Mesothelial cell of epicardium (in vitro differentiated cells): Measurements from ENCODE around the gene C6orf132. TPM values are rescaled to one million over a fixed set of nuclear protein-coding genes. Genes with fewer than 3 reads are reported as not detected.

Source experiments
- DNase-seq, 2 experiments: peaks; one replicate each; pipeline ENCODE4 v3.0.0; 2021; ENCODE audit warnings: low spot score in 2 of 2; ENCODE audit not compliant: unreplicated experiment in 2 of 2
- H3K27ac Mint-ChIP-seq: 2 replicates; pipeline ENCODE4 v1.8.0; 2021; ENCODE audit warnings: mixed read lengths
- H3K27me3 Mint-ChIP-seq: 2 replicates; pipeline ENCODE4 v1.8.0; 2021; ENCODE audit warnings: low read depth, mixed read lengths
- H3K36me3 Mint-ChIP-seq: 2 replicates; pipeline ENCODE4 v1.8.0; 2021; ENCODE audit warnings: mixed read lengths
- H3K4me1 Mint-ChIP-seq: 2 replicates; pipeline ENCODE4 v1.8.0; 2021; ENCODE audit warnings: mixed read lengths
- H3K4me3 Mint-ChIP-seq: 2 replicates; pipeline ENCODE4 v1.8.0; 2021; ENCODE audit warnings: mild to moderate bottlenecking, moderate library complexity, mixed read lengths
- H3K9me3 Mint-ChIP-seq: 2 replicates; pipeline ENCODE4 v1.8.0; 2021; ENCODE audit warnings: mixed read lengths
- CTCF ChIP-seq: fragments of 200-600 bp; sonication (generic); IDR thresholded peaks from one replicate; pipeline ENCODE4 v1.5.0; 2021; ENCODE audit warnings: antibody characterized with exemption; ENCODE audit not compliant: unreplicated experiment
- total RNA-seq: library from RNA; stranded (reverse); gene quantifications from 3 replicates; pipeline ENCODE4 v1.2.1, GENCODE V29; 2021

C6orf132 gene
- total RNA-seq, 1 donor from 2014 or later: 22.4 TPM

GRCh38 chr6:42123379-42124103 is 18.9 kb downstream of the C6orf132 start:
- no peak for TF ChIP-seq CTCF
- H3K4me1 Mint-ChIP-seq: peaks cover 4% of the 10 kb centered on the region
- no peaks in the 10 kb centered on the region for H3K27me3 Mint-ChIP-seq
- DNase-seq: no peak
- no peaks in the 10 kb centered on the region for H3K9me3 Mint-ChIP-seq
- no peak overlapping the region for H3K4me3 Mint-ChIP-seq
- peaks cover 10% of the 10 kb centered on the region for H3K36me3 Mint-ChIP-seq
- peak overlapping the region; percentile 47 for H3K27ac Mint-ChIP-seq

GRCh38 chr6:42120895-42121865 is 21.2 kb downstream of the C6orf132 start:
- H3K27me3 Mint-ChIP-seq: no peaks in the 10 kb centered on the region
- H3K36me3 Mint-ChIP-seq: peaks cover 7% of the 10 kb centered on the region
- no peak overlapping the region for H3K4me3 Mint-ChIP-seq
- no peak for DNase-seq
- no peak overlapping the region for H3K27ac Mint-ChIP-seq
- no peak for TF ChIP-seq CTCF
- no peaks in the 10 kb centered on the region for H3K9me3 Mint-ChIP-seq
- H3K4me1 Mint-ChIP-seq: peaks cover 4% of the 10 kb centered on the region

GRCh38 chr6:42118162-42119001 is 24.0 kb downstream of the C6orf132 start:
- no peak overlapping the region for H3K27ac Mint-ChIP-seq
- peaks cover 5% of the 10 kb centered on the region for H3K36me3 Mint-ChIP-seq
- no peak overlapping the region for H3K4me3 Mint-ChIP-seq

GRCh38 chr6:42117843-42118161 is 24.6 kb downstream of the C6orf132 start:
- no peaks in the 10 kb centered on the region for H3K27me3 Mint-ChIP-seq
- peaks cover 5% of the 10 kb centered on the region for H3K36me3 Mint-ChIP-seq
- no peaks in the 10 kb centered on the region for H3K9me3 Mint-ChIP-seq
- H3K27ac Mint-ChIP-seq: no peak overlapping the region
- TF ChIP-seq CTCF: no peak
- H3K4me3 Mint-ChIP-seq: no peak overlapping the region
- no peak for DNase-seq
- H3K4me1 Mint-ChIP-seq: peaks cover 1% of the 10 kb centered on the region

More at GRCh38 chr6:42118162-42119001, 24.0 kb downstream of the C6orf132 start:
- H3K27me3 Mint-ChIP-seq: no peaks in the 10 kb centered on the region
- no peak for TF ChIP-seq CTCF
- no peak for DNase-seq
- H3K9me3 Mint-ChIP-seq: no peaks in the 10 kb centered on the region
- peaks cover 1% of the 10 kb centered on the region for H3K4me1 Mint-ChIP-seq

- H3K27ac Mint-ChIP-seq: peak overlapping the region; percentile 36
- TF ChIP-seq CTCF: no peak
- peaks cover 1% of the 10 kb centered on the region for H3K4me1 Mint-ChIP-seq
Measured at GRCh38 chr6:42113936-42114636, 28.3 kb downstream of the C6orf132 start.

More at GRCh38 chr6:42113936-42114636, 28.3 kb downstream of the C6orf132 start:
- Mint-ChIP-seq H3K9me3 (no peaks in the 10 kb centered on the region), H3K27me3 (no peaks in the 10 kb centered on the region), H3K4me3 (no peak overlapping the region), H3K36me3 (peaks cover 13% of the 10 kb centered on the region)
- no peak for DNase-seq
